Frontal cortex (tissue), 4 donors: ENCODE data around the gene BRINP1. TPM values are rescaled to one million over a fixed set of nuclear protein-coding genes. Genes with fewer than 3 reads are reported as not detected.

ENCODE experiments used
- DNase-seq, 2 donors: peaks; one replicate each; pipeline ENCODE4 v3.0.0; 2012; ENCODE audit warnings: low spot score in 2 of 2
- FAIRE-seq: peaks from 2 replicates; lab custom pipeline; 2012; peaks lifted over from hg19 to GRCh38; lab: Jason Lieb, UNC
- total RNA-seq: library from RNA; depleted of rRNA; stranded (reverse); fragments of >200 nt; gene quantifications from one replicate; pipeline ENCODE4 v1.2.3, GENCODE V29; 2014
- donor health status: control.
- donor health status: control.
- donor health status: control.

Gene BRINP1, protein sequence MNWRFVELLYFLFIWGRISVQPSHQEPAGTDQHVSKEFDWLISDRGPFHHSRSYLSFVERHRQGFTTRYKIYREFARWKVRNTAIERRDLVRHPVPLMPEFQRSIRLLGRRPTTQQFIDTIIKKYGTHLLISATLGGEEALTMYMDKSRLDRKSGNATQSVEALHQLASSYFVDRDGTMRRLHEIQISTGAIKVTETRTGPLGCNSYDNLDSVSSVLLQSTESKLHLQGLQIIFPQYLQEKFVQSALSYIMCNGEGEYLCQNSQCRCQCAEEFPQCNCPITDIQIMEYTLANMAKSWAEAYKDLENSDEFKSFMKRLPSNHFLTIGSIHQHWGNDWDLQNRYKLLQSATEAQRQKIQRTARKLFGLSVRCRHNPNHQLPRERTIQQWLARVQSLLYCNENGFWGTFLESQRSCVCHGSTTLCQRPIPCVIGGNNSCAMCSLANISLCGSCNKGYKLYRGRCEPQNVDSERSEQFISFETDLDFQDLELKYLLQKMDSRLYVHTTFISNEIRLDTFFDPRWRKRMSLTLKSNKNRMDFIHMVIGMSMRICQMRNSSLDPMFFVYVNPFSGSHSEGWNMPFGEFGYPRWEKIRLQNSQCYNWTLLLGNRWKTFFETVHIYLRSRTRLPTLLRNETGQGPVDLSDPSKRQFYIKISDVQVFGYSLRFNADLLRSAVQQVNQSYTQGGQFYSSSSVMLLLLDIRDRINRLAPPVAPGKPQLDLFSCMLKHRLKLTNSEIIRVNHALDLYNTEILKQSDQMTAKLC
- total RNA-seq = 48.5 TPM

DNA sequence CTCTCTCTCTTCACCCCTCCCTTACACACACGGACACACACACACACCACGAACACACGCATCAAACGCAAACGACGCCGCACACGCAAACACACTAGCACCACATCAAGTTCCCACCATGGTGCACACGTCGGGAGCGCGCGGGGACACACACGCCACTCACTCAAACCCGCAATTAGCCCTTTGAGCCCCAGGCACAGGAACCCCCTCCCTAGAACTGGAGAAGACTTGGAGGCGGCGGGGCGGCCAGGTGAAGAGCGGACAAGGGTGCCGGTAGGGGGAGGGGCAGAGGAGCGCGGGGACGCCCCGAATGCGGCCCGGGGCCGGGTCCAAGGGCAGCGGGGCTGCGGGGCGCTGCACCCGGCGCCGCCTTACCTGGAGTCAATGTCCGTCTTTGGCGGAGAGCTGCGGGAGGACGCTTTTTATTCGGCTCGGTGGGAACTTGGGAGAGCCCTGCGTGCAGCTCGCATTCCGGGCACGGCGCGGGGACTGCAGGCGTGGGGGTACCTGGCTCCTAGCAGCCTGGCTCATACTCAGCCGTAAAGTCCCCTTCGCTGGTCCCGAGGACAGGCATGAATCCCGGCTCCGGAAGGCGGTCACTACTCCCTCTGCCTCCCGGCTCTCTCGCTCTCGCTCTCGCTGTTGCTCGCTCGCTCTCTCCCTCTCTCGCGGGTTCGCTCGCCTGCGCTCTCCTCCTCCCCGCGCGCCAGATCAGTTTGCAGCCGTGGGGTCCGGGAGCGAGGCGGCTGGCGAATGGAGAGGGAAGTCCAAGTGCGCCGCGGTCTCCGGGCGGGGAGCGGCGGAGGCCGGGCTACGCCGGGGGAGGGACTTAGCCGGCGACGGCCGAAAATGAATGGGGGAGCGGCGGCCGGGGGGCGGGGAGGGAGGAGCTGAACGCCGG is at the start of gene BRINP1:
Gene BRINP1 (minus strand): TSS at position 755 of the 901 bp plus-strand sequence. CDS start 56,080 bp downstream, outside the sequence.
- DNase-seq (peak; percentile 29 to 44), FAIRE-seq (no peak)

DNA sequence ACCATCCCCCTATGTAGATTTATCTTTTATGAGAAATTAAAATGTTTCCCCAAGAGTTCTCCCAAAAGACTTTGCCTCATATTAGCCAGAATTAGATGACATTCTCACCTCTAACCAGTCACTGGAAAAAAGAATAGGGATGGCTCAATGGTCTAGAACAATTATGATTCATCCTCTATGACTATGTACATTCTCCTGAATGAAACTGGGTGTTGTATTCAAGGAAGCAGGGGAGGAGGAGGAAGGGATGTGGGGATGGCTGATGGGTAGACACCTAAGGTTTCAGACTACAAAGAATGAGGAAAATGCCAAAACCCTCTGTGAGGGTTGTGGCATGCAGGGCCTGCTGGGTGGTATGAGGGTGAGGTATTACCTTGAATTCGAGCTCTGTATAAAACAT is 49.5 kb upstream of the BRINP1 start:
- no peak for FAIRE-seq
- no peak for DNase-seq

DNA sequence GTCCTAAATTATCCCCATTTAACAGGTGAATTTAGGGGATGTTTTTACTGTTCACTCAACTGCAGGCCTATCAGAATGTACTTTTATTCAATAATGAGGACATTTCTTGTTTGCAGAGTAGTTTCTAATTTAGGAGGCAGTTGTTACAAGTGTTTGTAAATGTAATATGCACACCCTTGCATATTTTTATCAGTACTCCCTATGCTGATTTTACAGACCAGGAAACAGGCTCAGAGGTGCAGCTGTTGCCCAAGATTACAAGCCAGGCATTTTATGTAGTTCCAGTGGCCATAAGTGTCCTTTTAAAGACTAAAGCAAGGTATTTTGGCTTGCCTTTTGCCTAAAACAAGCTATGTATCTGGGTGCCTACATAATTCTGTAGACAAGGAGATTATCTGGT is 47.6 kb upstream of the BRINP1 start:
- no peak for DNase-seq
- FAIRE-seq = no peak

DNA sequence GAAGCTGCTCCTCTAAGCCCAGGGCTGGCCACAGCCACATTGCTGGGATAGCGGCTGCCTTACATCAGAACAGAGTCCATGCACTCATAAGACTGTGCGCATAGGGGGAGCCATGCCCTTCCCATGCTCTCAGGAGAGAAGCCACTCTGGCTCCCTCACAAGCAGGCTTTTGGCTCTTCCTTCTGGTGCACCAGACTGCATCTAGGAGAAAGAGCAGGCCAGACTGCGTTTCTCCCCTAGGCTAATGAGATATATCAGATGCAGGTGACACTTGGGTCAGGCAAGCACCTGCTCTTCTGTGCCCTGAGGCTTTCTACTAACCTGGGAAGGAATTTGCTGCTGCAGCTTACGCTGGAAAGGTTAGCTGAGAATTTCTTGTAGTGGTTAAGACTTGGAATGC is 43.2 kb upstream of the BRINP1 start:
- no peak for FAIRE-seq
- DNase-seq = no peak

DNA sequence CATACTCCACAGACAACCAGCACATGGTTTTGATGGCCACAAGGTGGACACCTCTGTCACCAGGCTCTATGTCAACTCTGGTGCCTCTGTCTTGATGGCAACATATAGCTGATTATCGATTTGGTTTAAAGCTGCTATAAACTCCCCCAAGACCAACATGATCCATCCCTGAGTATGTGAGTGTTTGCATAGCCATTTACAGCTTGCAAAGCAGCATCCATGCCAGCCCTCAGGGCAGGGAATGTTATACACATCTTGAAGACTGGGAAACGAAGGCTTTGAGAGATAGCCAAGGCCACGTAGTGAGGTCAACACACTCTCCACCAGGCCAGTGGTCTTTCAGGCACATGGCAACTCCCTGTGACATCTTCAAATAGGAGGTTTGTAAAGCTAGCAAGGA is 40.3 kb upstream of the BRINP1 start:
- no peak for FAIRE-seq
- DNase-seq = no peak

DNA sequence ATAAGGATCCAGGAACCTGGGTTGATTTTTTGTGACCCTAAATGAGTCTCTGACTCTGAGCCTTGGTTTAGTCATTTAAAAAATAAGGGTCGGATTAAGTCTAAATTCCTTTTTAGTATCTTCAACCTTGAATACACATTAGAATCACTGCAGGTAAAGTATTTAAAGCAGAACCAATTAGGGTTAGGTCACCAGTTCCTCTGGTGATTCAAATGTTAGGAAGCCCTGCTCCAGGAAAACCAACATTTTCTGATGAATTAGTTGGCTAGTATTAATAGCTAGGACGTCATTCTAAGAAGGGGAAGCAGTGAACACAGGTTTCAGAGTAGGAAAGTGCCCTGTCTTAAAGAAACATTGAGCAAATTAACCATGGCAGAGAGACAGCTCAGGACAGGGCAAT is 31.4 kb upstream of the BRINP1 start:
- FAIRE-seq (no peak), DNase-seq (no peak)

DNA sequence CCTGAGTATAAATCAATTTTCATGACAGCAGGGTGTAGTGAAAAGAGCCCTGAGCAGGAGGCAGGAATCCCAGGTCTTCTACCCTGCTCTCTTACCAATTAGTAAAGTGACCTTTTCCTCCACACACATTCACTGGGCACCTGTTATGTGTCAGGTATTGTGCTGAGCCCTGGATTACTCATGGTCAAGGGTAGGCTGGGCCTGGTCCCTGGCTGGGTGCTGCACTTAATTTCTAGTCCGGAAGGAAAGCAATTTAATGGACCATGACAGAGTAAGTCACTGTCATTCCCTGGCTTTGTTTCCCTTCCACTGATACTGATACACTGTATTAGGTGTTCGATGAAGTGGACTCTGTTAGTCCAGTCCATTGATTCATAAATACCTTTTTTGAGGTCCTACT is 29.1 kb upstream of the BRINP1 start:
- FAIRE-seq = no peak

DNA sequence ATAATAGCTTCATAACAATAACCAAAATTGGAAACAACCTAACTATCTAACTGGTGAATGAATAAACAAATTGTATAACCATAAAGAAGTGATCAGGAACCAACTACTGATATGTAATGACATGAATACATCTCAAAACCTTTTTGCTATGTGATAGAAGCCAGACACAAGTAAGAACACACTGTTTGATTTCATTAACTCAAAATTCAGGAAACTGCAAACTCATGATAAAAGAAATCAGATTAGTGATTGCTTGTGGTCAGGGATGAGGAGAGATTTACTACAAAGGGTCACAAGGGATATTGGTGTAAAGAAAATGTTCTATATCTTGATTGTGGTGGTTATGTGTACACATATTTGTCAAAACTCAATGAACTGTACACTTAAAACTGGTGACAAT is 22.6 kb upstream of the BRINP1 start:
- DNase-seq (no peak), FAIRE-seq (no peak)

More for the DNA sequence above, 29.1 kb upstream of the BRINP1 start:
- DNase-seq = no peak

DNA sequence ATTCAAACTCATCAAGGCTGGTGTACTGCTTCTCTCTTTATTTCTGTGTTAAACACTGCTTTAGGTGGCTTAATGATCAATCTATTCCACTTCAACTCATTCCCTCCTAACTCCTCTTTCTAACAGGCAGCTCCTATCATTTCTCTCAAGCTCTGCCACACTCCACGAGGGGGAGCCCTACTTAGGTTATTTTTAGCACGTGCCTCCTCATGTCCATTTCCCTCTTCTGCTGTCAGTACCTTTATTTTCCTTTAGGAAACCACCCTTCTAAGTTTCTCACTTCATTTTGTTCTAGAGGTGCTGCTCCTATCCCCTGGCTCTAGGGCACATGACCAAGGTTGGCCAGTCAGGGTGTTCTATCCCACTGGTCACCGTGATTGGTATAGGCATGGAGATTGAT is 6.7 kb upstream of the BRINP1 start:
- no peak for DNase-seq
- FAIRE-seq = no peak

DNA sequence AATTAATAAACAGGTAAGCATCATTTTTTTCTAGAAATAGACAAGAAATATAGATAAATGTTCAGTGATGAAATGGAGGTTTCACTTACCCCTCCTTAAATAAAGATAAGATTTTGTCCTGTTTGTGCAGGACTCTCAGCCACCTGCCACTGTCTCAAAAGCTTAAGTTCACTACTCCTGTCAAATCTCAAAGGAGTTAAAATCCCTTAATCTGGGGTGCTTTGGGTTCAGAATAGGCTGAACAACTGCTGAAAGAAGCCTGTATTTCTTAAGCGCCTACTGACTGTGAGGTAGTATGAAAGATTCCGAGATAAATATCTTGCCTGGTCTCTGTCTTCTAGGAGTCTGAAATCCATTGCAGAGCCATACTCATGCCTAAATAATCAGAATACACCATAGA is 3.7 kb upstream of the BRINP1 start:
- DNase-seq = no peak
- no peak for FAIRE-seq

DNA sequence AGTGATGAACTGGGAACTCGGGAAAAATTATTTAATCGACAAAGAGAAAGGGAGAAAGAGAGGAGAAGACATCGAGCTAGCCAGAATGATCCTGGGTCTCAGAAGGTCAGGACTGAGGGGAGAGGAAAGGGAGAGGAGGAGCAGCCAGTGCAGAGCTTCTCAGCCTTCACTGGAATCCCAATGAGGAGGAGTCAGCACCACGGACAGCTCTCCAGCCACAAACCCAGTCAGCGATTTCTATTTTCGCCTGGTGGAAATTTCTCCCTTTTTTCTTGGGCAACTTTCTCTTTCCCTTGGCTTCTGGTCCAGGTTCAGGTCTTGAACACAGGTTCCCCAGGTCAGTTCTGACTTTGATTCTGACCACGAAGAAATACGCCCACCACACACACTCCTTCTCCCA is 1.6 kb upstream of the BRINP1 start:
- DNase-seq (peak; percentile 34 to 48), FAIRE-seq (no peak)

DNA sequence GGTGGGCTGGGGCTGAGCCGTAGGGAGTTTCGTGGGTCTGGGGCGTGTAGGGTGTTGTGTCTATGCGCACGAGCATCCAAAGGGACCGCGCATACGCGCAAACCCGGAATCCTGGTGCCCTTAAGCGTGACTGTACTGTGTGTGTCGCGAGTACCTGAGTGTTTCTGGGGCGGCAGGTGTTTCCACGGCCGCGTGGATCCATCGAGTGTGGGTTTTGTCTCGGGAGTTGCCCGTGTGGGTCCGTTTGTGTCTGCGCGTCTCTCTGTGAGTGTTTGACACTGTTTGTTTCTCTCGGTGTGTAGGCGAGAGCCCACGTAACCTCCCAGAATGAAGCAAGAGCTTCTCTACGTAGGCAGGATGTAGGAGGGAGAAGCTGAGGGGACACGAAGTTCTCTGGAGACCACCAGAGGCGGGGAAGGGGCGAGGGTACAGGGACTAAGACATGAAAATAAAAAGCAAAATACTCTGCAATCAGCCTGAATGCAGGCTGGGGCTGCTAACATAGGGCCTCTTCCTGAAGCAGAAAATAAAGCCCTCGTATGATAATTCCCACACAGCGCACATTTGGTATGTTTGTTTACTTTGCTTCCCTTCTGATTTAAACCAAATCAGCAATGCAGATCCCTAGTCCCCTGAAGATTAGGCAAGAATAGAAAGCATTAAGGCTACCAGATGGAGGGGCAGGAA is 588 bp upstream of the BRINP1 start:
- no peak for DNase-seq
- no peak for FAIRE-seq

DNA sequence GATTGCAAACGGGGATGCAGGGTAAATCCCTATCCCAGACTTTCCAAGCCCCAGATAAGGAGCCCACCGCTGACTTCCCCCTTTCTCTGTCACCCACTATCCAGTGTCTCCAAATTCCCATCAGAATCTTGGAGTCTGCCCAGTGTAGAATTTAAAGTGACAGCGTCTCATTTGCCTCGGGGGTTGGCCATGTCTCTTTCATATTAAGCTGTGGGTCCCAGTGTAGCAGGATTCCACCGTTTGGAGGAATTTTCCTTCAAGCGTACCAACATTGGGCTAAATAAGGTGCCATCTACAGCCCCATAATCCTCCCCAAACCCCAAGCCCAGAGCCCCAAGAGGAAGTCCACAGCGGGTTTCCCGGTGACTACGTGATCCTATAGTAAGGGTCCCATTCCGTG is 1.1 kb downstream of the BRINP1 start:
- FAIRE-seq (no peak), DNase-seq (no peak)

DNA sequence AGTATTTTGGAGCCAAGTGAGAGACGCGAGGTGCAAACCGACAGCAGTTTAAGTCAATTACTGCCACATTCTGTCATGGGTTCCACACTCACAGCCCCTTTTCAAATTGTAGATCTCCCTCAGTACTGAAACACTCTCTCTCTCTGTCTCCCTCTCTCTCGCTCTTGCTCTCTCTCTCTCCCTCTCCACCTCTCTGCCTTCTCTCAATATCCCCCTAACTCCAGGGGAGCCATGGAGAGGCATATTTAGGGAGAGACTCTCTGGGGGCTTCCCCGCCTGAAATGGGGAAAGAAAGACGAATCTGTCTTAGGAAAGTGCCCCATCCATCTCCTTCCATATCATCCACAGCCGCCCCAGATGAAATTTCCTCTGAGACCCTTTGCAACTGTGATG is 1.6 kb downstream of the BRINP1 start:
- FAIRE-seq (no peak), DNase-seq (no peak)

DNA sequence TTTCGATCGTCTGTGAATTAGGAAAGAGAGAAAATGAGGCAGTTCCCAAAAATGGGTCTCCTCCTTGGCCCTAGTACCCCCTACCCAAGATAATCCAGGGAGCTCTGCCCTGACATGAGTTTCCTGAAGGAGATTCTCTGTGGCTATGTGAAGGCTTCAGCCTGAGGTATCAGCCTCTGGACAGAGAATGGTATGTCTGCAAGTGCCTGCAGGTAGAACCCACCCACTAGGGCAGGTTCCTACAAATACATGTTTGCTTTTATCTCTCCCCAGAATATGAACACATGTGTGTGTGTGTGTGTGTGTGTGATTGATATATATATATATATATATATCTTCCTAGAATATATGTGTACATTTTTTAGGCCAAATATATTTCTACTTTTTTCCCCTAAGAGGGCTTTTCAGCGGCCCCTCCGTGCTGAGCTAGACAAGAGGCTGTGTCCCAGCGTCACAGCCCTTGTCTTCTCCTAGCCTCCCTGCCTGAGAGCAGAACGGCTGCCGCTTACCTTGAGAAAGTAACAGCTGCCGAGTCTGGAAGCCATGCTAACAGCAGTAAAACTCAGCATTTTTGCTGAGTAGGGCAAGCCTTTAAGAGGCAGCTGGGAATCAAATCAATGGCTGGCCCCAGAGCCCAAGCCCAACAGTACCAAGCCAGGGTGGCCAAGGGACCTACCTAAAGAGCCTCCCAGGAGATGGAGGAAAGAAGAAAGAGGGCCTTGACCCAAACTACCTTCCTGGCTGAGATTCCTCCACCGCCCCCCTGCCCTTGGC is 2.1 kb downstream of the BRINP1 start:
- FAIRE-seq = no peak
- no peak for DNase-seq

DNA sequence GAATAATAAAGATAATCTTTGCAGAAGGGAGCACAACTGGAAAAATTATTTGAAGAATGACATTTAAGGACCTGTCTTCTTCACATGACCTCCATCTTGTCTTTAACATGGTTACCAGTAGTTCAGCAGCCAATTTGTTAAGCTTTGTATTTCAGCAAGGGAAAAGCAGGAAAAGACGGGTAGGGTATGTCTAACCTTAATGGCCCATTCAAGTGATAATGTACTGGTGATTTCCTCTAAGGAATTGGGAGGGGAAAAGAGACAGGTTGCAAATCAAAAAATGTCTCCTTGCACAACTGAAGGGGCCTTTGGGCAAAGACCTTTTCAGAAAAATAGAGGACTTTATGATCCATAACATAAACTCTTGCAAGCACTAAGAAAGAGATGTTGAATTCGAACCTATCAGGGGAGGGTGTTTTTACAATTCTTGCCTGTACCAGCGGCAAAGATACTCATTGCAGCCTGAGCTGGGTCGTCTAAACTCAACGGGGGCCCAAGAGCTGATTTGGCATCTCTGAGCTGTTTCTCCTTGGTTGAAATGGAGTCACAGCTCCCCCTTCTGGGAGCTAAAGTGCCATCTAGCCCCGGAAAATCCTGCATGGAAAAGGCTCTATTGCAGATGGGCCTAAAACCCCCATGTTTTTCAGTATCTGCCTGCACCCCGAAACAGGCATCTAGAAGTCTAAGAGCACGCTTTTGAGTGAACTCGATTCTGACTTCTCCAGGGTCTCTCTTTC is 3.8 kb downstream of the BRINP1 start:
- FAIRE-seq (no peak), DNase-seq (no peak)

DNA sequence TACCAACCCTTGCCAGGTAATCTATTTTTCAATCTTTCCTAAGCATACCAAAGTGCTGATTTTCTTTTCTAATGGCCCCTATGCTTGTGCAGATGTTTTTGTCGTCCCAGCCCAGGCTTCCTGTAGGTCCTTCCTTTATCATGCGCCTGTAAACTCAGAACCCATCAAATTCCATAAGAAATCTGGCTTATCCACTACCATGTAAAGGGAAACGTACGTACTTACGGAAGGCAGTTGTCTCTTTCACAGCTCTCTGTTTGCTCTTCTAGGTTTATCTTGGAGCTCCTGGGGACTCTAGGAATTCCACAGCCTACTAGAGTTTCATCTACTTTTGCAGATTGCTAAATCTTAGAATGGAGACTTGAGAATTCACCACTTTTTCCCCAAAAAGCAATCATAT is 9.0 kb downstream of the BRINP1 start:
- DNase-seq (no peak), FAIRE-seq (no peak)

DNA sequence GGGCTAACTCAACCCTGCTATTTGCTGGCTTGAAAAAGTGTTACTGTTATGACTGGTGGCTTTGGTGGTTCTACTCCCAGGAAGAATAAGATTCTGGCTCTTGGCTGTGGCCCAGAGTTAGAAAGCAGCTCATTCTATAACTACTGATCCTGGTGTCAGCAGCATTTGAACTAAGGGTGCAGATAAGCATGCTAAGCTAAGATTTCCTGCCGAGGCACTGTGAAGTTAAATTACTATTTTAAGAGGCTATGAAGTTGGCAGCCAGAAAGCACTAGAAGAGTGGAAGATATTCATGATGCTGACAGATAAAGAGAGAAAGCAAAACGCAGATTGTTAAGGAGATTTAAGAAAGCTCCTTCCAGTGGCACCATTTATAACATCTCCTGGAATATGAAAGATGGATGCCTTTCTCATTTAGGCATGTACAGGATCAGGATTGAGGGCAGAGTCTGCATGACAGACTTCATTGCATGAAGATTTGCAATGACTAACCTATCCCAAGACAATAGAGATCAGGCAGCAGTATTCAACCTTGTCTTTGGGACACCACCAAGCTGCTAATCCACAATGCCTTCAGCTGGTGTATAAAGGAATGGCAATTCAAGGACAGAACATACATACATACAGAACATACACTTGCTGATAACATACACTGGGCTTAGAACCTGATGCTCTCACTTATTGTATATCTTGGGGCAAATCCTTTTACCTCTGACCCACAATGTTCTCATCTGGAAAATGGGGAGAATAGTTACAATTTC is 11.7 kb downstream of the BRINP1 start:
- no peak for DNase-seq

More for the DNA sequence above, 11.7 kb downstream of the BRINP1 start:
- no peak for FAIRE-seq
